GM21423 (cell line): ENCODE results near the gene SMTNL1.

Experiments used
- ATAC-seq: cut with Tn5 transposase; IDR thresholded peaks from one replicate; pipeline ENCODE4 v1.9.1; 2021; ENCODE audit warnings: mild to moderate bottlenecking, moderate library complexity; ENCODE audit not compliant: unreplicated experiment

The SMTNL1 gene

GRCh38 chr11:57536947-57537619, at the start of gene SMTNL1:
Gene SMTNL1, plus strand, starts transcription at chr11:57537595. Its CDS starts 5,048 bp downstream, at chr11:57542643.
- no peak for ATAC-seq

GRCh38 chr11:57487920-57488659, 49.3 kb upstream of the SMTNL1 start:
- no peak for ATAC-seq

- no peak for ATAC-seq
Observed at GRCh38 chr11:57490456-57491248, 46.7 kb upstream of the SMTNL1 start.

- ATAC-seq: no peak
Observed at GRCh38 chr11:57491371-57492061, 45.9 kb upstream of the SMTNL1 start.

GRCh38 chr11:57493507-57494503, 43.6 kb upstream of the SMTNL1 start:
- peak; percentile 76 for ATAC-seq

GRCh38 chr11:57496109-57496820, 41.1 kb upstream of the SMTNL1 start:
- ATAC-seq: no peak

GRCh38 chr11:57497303-57498247, 39.8 kb upstream of the SMTNL1 start:
- no peak for ATAC-seq

- no peak for ATAC-seq
Observed at GRCh38 chr11:57498540-57498939, 38.9 kb upstream of the SMTNL1 start.

- peak; percentile 97 for ATAC-seq
Observed at GRCh38 chr11:57499413-57499982, 37.9 kb upstream of the SMTNL1 start.

- no peak for ATAC-seq
Observed at GRCh38 chr11:57499983-57500461, 37.4 kb upstream of the SMTNL1 start.

- no peak for ATAC-seq
Observed at GRCh38 chr11:57500515-57500914, 36.9 kb upstream of the SMTNL1 start.

GRCh38 chr11:57500926-57501325, 36.5 kb upstream of the SMTNL1 start:
- ATAC-seq: no peak

- no peak for ATAC-seq
Observed at GRCh38 chr11:57501953-57502352, 35.4 kb upstream of the SMTNL1 start.

- ATAC-seq: no peak
Observed at GRCh38 chr11:57502376-57502775, 35.0 kb upstream of the SMTNL1 start.

- no peak for ATAC-seq
Observed at GRCh38 chr11:57502870-57503269, 34.5 kb upstream of the SMTNL1 start.

- no peak for ATAC-seq
Observed at GRCh38 chr11:57504511-57504910, 32.9 kb upstream of the SMTNL1 start.

- ATAC-seq: no peak
Observed at GRCh38 chr11:57506522-57506921, 30.9 kb upstream of the SMTNL1 start.
